AG08395 (cell line): Measurements from ENCODE around the gene LENG1.

Source experiments
- DNase-seq: peaks from one replicate; pipeline ENCODE4 v3.0.0; 2012; ENCODE audit warnings: mixed read lengths, low spot score

The LENG1 gene

DNA sequence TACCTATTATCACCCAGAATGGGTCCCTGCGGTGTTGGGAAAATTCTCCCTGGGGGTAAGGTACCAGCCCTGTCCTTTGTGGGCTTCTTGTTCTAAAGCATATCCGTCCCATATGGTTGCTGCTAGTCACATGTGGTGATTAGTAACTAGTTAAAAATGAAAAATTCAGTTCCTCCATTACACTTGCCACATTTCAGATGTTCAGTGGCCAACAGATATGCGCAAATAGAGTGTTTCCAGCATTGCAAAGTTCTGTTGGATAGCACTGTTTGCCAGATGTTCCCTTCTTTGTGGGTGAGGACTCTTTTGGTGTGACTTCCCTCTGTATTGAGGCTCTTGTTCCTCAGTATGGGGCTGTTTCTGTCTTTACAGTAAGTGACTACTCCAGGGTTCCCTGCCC is 18.2 kb downstream of the LENG1 start:
- peak; percentile 60 for DNase-seq

DNA sequence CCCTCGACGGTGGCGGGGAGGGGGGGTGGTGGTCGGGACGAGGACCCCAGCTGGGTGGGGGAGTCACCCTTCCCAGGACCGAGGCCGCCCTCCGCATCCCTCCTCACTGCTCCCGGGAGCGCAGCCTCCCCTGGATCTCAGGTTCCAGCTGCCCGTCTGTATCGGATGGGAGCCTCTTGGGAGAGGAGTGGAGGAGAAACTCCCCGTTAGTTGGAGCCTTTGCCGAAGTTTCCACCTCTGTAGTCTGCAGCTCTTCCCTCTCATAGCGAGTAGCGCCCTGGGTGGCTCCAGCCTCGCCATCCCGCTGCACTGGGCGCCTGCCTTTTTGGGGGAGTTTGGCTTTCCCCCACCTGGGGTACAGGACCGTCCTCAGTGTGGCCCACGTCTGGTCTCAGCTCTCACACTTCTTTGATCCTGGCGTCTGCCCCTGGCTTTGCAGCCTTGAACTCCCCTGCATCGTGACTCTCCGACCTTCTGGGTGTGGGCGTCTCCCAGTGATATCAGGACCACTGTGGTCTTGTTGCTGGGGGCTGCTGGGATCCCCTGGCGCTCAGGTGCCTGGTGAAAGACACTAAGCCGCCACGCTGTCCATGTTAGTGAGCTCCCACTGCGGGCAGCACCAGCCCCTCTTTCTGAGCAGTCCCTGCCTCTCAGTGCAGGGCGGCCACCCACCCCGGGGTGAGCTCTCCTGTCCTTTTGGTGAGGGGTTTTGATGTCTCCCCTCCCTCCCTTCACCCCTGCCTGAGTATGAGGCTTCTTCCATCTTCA is 20.8 kb downstream of the LENG1 start:
- DNase-seq = no peak

DNA sequence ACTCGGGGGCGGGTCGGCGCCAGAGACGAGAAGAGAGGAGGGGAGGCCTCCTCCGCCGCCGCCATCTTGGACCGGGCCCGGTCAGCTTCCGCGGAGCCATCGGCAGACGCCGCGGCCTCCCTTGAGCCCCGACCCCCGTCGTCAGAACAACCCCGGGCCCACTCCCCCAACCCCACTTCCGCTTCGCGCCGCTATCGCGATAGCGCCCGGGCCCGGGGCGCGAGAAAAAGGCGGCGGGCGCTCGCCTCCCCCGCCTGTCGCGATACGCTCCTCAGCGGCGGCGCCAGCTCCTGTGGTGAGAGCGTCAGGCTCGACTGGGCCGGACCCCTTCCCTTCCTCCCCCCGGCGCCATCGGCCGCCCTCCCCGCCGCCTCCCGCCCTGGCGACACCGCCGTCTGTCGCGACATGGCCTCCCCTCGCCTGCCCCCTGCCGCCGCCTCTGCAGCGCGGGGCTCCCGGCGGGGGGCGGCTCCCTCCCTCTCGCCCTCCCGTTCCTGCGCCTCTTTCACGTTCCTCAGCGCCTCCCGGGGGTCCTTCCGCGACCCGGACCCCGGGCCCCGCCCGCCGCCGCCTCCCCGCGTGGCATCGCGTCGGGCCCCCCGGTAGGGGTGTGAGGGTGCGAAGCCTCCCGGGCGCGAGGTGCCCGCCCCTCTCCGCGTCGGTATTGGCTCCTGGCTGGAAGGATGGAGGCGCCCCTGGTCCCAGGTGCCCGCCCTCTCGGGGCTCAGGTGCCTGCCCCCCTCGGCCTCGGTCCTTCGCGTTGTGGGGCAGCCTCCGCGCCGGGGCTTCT is 21.6 kb downstream of the LENG1 start, which contains the start of gene CNOT3:
TSS of gene CNOT3 (plus strand) at position 64 of the 790 bp plus-strand sequence. CDS start 5,217 bp downstream, outside the sequence.
- no peak for DNase-seq

DNA sequence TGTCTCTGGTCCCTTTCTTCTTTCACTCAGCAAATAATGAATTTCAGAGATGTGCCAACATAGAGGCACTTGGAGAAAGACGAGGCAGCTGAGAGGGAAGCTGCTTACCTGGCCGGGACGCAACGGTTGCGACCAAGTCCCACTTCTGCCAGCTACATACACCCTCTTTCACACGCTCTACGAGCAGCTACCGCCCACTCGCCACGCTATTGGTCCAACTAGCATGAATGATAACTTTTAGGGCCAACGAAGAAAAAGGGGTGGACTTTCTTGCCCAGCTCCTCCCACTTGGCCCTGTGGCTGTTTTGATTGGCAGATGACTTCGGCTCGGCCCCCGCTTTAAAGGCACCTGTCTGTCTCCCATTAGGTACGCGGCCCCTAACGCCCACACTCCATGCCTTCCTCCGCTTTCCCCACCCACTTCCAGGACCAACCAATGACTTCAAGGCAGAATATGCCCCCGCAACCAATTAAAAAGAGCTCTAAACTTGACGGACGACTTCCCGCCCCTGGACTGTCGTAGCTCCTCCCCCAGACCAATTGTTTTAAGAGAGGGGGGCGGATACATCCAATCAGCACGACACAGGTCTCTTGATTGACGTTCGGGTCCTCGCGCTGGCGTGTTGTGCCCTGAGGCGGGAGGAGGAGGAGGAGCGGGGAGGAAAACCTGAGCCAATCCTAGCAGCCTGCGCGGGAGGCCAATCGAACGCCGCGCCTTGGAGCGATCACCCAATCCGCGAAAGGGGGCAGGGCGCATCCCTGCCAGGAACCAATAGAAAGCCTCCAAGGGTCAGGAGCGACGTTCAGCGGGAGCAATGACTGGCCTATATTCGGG is 22.4 kb downstream of the LENG1 start:
- DNase-seq = peak; percentile 99

DNA sequence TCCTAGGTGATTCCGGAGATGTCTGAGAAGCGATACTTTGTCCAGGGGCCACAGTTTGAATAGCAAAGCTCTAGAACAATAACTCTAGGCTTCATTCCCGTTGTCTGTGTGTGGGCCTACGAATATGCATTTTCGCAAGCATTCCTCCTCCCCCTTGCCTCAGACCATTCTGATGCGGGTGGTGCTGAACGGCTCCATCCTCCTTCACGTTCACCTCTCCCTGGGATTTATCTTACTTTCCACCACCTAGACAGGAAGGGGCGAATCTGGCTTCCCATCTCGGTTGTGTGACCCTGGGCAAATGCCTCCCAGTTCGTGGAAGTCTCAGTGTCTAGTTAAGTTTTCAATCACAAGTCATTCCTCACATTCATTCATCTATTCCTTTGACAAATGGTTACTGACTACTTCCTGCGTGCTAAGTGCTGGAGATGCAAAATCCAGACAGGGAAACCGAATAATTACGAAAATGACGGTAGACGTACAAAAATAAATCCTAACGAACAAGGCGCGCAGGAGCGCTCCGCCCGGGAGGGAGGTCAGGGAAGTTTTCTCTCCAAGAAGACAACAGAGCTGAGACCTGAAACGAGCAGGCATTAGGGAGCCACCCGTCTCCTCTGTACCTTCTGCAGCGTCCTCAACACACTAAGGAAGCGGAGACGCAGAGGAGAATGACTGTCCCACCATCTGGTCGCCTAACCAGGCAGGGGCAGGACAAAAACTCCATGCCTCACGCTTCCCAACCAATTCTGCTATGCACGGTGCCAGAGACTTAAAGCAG is 23.2 kb downstream of the LENG1 start:
- no peak for DNase-seq

DNA sequence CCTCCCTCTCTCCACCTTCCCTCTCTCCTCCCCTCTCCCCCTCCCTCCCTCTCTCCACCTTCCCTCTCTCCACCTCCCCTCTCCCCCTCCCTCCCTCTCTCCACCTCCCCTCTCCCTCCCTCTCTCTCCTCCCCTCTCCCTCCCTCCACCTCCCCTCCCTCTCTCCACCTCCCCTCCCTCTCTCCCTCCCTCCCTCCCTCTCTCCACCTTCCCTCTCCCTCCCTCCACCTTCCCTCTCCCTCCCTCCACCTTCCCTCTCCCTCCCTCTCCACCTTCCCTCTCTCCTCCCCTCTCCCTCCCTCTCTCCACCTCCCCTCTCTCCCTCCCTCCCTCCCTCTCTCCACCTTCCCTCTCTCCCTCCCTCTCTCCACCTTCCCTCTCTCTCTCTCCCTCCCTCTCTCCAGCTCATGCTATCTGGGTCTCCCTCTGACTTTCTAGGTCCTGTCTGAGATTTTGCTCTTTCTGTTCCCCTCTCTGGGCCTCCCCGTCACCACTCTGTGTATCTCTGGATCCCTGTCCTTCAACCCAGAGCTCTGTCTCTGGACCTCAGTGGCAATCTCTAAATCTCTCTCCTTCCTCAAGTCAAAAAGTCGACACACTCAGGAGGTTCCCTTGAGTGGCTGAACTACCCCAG is 25.4 kb downstream of the LENG1 start:
- no peak for DNase-seq

DNA sequence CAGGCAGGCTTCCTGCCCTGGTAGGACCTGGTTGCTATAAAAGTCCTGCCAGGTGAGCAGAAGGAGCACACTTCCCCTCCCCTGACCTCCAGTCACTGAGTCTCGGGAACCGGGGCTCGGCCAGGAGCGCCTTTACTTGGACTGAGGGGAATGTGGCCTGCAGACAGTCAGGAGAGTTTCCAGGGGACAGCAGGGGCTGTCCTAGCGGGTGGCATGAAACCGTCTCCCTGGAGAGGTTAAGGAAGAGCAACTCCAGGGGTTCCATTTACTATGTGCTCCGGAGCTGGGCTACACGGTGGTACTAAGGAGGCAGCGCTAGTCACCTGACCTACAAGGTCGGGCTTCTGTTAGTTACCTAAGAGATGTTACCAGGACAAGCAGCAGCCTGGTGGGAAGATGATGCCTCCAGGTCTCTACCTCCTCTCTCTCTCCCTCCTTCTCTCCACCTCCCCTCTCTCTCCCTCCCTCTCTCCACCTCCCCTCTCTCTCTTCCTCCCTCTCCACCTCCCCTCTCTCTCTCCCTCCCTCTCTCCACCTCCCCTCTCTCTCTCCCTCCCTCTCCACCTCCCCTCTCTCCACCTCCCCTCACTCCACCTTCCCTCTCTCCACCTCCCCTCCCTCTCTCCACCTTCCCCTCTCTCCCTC is 26.1 kb downstream of the LENG1 start:
- no peak for DNase-seq

DNA sequence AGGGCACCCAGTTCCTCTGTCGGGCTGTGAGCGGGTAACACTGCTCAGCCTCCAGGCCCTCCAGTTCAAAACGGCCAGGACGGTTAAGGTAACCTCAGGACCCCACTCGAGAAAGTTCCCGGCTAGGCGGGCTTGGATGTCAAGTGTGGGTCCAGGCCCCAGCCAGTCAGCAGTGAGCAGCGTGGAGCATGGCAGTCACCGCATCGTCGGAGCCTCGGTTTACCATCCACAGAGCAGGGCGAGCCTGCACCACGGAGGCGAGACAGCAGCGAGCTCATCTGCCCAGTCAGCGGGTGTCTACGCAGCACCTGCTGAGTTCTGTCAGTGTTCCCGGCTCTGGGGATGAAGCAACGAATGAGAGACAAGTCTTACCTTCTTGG is 29.9 kb downstream of the LENG1 start:
- no peak for DNase-seq

DNA sequence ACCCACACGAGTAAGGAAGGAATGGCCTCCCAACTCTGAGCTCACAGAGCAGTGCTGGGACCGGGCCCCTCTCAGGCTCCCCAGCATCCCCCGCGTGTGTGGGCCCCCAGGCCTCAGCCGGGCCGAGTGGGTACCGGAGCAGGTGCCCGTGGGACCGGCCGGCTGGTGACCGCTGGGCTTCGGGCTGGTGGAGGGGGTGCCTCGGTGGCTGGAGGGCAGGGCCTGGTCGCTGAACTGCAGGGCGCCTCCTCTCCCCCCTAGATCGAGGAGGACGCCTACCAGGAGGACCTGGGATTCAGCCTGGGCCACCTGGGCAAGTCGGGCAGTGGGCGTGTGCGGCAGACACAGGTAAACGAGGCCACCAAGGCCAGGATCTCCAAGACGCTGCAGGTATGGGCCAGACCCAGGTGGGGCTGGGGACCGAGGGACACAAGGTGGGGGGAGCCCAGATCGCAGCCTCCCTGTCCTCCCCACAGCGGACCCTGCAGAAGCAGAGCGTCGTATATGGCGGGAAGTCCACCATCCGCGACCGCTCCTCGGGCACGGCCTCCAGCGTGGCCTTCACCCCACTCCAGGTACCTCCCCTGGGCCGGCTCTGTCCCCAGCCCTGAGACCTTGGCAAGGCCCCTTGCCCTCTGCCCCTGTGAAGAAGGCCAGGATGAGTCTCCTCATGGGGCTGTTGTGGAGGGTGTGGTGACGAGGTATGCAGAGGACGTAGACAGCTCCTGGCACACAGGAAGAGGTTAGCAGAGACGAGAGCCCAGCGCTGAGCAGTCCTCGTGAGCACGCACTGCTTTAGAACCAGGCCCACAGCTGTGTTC is 30.5 kb downstream of the LENG1 start:
- DNase-seq = no peak

DNA sequence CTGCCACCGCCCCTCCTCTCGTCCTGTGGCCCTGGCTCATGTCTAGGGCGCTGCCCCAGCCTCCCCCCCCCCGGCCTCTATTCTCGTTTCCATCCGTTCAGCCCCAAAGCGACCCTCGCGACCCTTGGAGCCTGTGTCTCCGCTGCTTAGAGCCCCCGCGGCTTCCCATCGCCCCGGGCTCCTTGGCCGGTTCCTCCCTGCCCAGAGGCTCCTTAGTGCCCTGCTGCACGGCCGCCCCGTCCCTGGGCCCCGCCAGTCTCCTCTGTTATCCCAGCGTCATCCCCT is 31.1 kb downstream of the LENG1 start:
- no peak for DNase-seq

DNA sequence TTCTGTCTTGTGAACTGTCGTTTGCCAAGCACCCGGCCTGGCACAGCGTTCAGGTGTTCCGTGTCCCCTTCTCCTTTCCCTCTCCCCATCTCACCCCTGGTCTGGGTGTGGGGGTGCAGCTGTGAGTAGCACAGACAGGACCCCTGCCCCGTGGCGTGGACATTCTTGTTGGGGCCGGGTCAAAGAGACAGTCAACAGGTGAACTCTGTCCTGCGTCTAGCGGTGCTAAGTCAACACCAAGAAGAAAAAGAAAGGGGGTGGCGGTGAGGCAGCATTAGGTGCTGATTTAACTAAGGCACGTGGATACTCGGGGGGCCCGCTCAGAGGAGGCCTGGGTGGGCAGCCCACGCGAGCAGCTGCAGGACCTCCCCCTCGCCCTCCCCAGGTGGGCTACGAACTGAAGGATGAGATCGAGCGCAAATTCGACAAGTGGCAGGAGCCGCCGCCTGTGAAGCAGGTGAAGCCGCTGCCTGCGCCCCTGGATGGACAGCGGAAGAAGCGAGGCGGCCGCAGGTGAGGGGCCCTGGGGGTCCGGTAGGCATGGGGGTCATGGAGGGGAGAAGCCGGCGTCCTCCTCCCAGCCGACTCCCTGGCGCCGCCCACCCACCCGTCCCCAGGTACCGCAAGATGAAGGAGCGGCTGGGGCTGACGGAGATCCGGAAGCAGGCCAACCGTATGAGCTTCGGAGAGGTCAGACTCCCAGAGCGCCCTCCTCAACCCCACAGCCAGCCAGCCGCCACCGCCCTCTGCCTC is 31.7 kb downstream of the LENG1 start:
- DNase-seq = no peak

DNA sequence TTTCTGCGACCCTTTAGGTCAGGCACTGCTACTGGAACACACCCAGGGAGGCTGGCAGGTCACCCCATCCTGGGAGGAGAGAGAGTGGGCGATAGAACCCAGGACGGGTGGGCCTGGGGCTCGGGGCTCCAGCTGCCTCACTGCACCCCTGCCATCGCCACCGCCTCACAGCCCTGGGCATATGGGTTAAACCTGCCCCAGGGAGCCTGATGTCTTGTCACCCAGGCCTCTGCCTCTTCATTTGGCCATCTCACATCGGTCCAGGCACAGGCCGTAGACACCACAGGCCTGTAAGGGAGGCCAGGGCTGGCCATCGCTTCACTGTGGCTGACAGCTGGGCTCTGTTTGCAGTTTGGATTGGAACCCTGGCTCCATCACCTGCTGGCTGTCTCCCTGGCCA is 33.8 kb downstream of the LENG1 start:
- no peak for DNase-seq

DNA sequence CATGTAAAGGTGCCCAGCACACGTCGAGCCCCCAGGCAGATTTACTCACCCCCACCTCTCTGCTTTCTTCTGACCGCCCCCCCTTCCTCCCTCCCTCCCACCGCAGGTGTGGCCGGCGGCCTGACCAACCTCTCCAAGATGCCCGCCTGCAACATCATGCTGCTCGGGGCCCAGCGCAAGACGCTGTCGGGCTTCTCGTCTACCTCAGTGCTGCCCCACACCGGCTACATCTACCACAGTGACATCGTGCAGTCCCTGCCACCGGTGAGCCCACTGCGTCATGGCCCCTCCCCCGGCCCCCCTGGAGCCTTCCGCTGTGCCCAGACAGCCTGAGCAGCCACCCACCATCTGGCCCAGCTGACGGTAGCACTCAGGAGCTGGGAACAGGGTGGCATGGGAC is 35.1 kb downstream of the LENG1 start:
- no peak for DNase-seq

DNA sequence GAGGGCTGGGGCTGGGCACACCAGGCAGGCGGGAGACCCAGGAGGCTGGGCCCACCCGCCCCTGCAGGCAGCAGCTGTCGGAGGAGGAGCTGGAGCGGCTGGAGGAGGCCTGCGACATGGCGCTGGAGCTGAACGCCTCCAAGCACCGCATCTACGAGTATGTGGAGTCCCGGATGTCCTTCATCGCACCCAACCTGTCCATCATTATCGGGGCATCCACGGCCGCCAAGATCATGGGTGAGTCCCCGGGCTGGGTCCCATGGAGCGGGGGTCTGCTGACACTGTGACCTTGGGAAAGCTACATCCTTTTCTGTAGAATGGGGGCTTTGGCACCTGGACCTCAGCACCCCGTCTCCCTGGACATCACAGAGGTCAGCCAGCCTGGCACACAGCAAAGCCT is 35.8 kb downstream of the LENG1 start:
- no peak for DNase-seq

DNA sequence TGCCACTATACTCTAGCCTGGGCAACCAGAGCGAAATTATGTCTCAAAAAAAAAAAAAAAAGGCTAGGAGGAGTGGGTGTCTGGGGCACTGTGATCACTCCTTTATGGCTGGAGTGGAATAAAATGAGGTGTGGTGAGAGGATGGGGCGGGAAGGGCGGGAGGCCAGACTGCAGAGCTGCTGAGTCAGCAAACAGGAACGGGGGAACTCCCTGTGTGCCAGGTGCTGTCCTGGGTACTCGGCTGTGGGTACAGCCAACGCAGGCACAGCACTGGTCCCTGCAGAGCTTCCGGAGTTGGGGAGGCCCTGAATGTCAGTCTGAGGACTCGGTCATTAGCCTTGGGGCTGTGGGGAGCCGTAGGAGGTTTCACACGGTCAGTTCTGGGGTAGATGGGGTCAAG is 38.3 kb downstream of the LENG1 start:
- DNase-seq = no peak

DNA sequence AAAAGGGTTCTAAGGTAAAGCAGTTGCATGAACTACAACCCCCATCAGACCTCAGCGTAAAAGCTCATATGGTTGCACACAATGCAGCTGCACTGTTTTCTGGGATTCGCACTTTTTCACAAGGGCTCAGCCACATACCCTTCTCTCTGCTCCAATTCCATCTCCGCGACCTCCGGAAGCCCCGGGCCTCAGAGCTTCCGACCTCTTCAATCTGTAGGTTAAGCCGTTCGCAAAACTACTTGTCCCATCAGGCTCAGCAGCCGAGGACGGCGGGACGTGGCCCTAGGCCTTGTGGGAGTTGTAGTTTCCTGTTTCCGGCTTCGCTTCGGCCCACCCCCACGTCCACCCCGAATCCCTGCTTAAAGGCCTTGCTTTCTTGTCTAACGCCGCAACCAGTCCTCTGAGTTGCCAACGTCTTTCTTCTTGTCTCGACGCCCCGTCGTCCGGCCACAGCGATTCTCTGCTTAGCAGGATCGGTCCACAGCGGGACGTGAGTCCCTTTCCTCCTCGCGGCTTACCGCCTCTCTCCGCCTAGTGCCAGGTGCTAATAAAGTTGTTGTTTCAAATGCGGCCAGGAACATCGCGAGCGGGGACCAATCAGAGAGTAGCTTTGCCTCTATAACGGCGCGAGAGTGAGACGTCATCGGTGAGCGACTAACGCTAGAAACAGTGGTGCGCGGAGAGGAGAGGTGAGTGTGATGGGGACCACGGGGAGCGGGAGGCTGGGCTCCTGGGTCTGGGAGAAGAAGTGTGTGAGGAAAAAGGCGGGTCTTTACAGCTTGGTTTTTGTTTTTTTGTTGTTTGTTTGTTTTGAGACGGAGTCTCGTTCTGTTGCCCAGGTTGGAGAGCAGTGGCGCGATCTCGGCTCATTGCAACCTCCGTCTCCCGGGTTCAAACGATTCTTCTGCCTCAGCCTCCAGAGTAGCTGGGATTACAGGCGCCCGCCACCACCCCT is 44.1 kb downstream of the LENG1 start, which contains the start of the genes PRPF31 and TFPT:
TSS of gene PRPF31 (plus strand) at position 646 of the 955 bp plus-strand sequence. CDS start 2,525 bp downstream, outside the sequence.
TSS of gene TFPT (minus strand) at position 549 of the 955 bp plus-strand sequence. CDS start at position 161, 388 bp downstream.
- DNase-seq = peak; percentile 99

DNA sequence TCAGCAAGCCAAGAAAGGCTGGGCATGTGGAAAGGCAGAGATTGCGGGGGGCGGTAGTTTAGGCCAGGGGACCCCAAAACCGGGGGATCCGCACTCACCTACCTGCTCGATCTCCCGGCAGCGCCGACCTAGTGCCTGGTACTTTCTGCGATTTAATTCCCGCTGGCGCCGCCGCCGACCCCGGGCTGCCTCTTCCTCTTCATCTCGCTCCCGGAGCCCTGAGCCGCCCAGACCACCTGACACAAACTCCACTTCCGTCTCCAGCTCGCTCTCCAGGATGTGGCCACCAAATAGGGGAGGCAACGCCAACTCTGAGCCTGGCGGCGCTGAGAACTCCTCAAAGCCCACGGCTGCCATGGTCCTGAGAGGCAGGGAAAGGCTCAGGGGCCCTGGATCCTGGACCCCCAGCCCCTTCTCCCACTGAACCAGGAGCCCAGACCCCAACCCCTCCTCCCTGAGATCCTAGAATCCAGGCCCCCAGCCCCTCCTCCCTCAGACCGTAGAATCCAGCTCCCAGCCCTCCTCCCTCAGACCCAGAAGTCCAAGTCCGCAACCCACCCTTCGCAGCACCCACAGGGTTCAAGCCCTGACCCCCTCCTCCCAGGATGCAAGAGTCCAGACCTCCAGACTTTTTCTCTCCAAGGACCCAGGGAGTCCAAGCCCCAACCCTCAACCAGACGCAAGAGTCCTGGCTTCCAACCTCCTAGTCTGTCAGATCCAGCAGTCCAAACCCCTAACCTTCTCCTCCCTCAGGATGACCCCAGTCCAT is 45.0 kb downstream of the LENG1 start:
- DNase-seq = peak; percentile 45
